Measurements from ENCODE around the gene CRAMP1.

CRAMP1 gene

DNA sequence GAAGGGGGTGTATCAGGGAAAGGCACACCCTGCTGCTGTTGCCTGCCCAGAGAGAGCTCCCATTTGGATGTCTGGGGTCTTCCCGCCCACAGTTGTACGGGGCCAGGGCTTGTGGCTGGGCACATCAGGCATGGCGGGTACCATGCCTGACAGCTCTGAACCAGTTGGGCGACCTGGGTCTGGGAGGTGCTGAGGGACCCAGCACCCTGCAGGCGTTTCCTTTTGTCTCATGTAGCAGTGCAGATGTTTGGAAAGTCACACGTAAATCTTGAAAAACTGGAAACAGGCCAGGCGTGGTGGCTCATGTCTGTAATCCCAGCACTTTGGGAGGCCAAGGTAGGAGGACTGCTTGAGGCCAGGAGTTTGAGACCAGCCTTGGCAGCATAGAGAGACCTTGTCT is 57.5 kb downstream of the CRAMP1 start:
- H3K4me3 Mint-ChIP-seq, result no peak overlapping the region
- TF ChIP-seq, protein P1, sequence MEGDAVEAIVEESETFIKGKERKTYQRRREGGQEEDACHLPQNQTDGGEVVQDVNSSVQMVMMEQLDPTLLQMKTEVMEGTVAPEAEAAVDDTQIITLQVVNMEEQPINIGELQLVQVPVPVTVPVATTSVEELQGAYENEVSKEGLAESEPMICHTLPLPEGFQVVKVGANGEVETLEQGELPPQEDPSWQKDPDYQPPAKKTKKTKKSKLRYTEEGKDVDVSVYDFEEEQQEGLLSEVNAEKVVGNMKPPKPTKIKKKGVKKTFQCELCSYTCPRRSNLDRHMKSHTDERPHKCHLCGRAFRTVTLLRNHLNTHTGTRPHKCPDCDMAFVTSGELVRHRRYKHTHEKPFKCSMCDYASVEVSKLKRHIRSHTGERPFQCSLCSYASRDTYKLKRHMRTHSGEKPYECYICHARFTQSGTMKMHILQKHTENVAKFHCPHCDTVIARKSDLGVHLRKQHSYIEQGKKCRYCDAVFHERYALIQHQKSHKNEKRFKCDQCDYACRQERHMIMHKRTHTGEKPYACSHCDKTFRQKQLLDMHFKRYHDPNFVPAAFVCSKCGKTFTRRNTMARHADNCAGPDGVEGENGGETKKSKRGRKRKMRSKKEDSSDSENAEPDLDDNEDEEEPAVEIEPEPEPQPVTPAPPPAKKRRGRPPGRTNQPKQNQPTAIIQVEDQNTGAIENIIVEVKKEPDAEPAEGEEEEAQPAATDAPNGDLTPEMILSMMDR (IDR thresholded peaks at IDR 0.05; ENCODE audit: unreplicated experiment in 3 of 3), result no peak
- peaks cover 63% of the 10 kb centered on the region for H3K36me3 Mint-ChIP-seq (ENCODE audit: low read depth)
- H3K9me3 Mint-ChIP-seq, result no peaks in the 10 kb centered on the region
- no peak overlapping the region for H3K27ac Mint-ChIP-seq
- H3K27me3 Mint-ChIP-seq (ENCODE audit: low read depth), result no peaks in the 10 kb centered on the region
- no peaks in the 10 kb centered on the region for H3K4me1 Mint-ChIP-seq

DNA sequence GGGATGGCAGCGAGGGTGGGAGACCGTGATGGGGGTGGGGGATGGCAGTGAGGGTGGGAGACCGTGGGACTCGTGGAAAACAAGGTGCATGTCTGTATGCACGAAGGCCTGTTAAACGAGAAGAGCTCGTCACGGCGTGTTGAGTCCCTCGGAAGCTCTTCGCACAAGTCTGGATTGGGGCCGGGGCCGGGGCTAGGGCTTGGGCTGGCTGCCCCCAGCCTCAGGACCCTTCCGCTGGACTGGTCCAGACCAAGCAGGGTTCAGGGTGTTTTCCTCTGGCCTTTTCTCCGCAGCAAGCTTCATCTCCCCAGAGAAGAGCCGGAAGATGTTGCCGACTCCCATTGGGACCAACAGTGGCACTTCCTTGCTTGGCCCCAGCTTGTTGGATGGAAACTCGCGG is 58.2 kb downstream of the CRAMP1 start:
- Mint-ChIP-seq H3K4me3 (no peak overlapping the region), H3K27me3 (ENCODE audit: low read depth) (no peaks in the 10 kb centered on the region), H3K36me3 (ENCODE audit: low read depth) (peaks cover 65% of the 10 kb centered on the region), H3K4me1 (no peaks in the 10 kb centered on the region), H3K27ac (no peak overlapping the region), H3K9me3 (no peaks in the 10 kb centered on the region)
- TF ChIP-seq, protein P1 (IDR thresholded peaks at IDR 0.05; ENCODE audit: unreplicated experiment in 3 of 3), result no peak

DNA sequence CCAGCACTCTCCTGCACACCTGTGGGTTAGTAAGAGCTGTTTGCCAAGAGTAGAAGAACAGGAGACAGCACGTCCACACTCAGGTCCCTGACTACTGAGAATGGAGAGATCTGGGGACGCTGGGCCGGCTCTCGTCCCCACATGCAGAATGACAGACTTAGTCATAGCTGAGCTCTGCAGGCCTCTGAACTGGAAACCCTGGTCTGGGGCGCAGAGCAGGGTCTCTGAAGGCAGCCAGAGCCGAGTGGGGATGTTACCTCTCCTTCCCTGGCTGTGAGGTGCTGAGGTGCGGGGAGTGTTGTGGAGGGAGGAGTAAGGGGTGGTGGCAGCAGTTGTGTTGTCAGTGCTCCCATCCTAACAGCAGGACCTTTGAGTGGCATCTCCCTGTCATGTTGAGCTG is 58.7 kb downstream of the CRAMP1 start:
- H3K4me3 Mint-ChIP-seq, result no peak overlapping the region
- TF ChIP-seq, protein P1 (IDR thresholded peaks at IDR 0.05; ENCODE audit: unreplicated experiment in 3 of 3), result no peak
- no peaks in the 10 kb centered on the region for H3K4me1 Mint-ChIP-seq
- no peak overlapping the region for H3K27ac Mint-ChIP-seq
- H3K27me3 Mint-ChIP-seq (ENCODE audit: low read depth), result no peaks in the 10 kb centered on the region
- no peaks in the 10 kb centered on the region for H3K9me3 Mint-ChIP-seq
- peaks cover 68% of the 10 kb centered on the region for H3K36me3 Mint-ChIP-seq (ENCODE audit: low read depth)

DNA sequence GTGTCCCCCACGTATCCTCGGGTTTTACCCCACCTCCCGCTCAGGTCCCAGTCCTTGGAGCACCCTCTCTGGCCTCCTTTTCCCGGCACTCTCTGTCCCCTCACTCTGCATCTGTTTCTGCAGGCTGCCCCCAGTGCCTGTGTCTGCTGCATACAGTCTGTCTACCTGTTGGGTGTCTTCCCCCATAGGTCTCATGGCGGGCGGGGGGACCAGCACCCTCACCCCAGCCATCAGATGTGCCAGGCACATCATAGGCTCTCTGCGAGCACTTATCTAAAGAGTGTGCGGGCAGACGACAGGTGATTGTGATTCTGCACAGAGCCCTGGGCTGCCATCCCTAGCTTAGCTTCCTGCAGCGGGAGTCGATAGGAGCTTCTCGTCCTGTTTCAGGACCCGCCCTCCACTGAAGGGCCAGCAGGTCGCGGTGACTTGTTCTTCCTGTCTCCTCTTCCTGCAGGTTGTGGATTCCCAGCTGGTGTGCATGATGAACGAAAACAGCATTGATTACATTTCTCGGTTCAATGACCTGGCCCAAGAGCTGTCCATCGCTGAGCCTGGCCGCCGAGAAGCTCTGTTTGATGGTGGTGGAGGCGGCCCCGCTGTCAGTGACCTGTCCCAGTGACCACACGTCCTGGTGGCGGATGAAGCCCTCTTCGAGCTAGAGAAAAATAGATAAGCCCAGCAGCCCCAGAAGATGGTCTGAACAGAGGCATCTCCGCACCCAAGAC is 61.4 kb downstream of the CRAMP1 start:
- Mint-ChIP-seq H3K27ac (no peak overlapping the region), H3K4me3 (no peak overlapping the region), H3K4me1 (peaks cover under 1% of the 10 kb centered on the region), H3K9me3 (no peaks in the 10 kb centered on the region), H3K36me3 (ENCODE audit: low read depth) (peaks cover 60% of the 10 kb centered on the region), H3K27me3 (ENCODE audit: low read depth) (peaks cover 3% of the 10 kb centered on the region)
- TF ChIP-seq, protein P1 (IDR thresholded peaks at IDR 0.05; ENCODE audit: unreplicated experiment in 3 of 3), result no peak

DNA sequence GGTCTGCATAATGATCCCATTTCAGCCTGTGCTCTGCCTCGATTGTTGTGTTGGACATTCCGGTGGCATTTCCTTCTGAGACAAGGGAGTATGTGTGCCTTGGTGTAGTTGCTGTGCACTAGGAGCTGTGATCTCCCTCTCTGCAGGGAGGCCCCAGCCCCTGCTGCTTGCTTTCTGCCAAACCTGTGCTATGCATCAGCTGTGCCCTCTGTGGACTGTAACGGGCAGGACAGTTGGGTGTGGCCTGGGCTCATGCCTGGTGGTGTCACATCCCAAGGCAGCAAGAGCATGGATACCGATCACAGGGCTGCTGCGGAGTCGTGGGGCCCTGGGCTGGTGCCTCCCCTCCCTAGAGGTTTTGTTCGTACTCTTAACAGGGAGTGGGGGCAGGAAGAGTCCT is 62.1 kb downstream of the CRAMP1 start:
- H3K9me3 Mint-ChIP-seq, result no peaks in the 10 kb centered on the region
- H3K27ac Mint-ChIP-seq, result no peak overlapping the region
- TF ChIP-seq, protein P1 (IDR thresholded peaks at IDR 0.05; ENCODE audit: unreplicated experiment in 3 of 3), result no peak
- peaks cover 3% of the 10 kb centered on the region for H3K27me3 Mint-ChIP-seq (ENCODE audit: low read depth)
- H3K4me3 Mint-ChIP-seq, result no peak overlapping the region
- peaks cover 57% of the 10 kb centered on the region for H3K36me3 Mint-ChIP-seq (ENCODE audit: low read depth)
- peaks cover 7% of the 10 kb centered on the region for H3K4me1 Mint-ChIP-seq
